H1 (cell line): ENCODE results near the gene LRP1. TPM values are rescaled to one million over a fixed set of nuclear protein-coding genes. Genes with fewer than 3 reads are reported as not detected.

Source experiments
- RAD21 ChIP-seq, 2 experiments: IDR thresholded peaks in 1 of 2; conservative IDR thresholded peaks in 1 of 2; 2 replicates each; pipeline ENCODE4 v1.6.1; 2011; ENCODE audit warnings: low read depth in 2 of 2, low read length in 2 of 2, improper control_type of control experiment in 1 of 2, inconsistent platforms in 1 of 2, mild to moderate bottlenecking in 1 of 2, moderate library complexity in 1 of 2
- SIX5 ChIP-seq: IDR thresholded peaks from 2 replicates; pipeline ENCODE4 v1.6.1; 2011; ENCODE audit warnings: mild to moderate bottlenecking, low read depth, low read length
- SP1 ChIP-seq: IDR thresholded peaks from 2 replicates; pipeline ENCODE4 v1.6.1; 2011; ENCODE audit warnings: low read depth, low read length
- SP4 ChIP-seq: IDR thresholded peaks from 2 replicates; pipeline ENCODE4 v1.6.1; 2012; ENCODE audit warnings: low read length, inconsistent platforms
- SUZ12 ChIP-seq: fragments of 200-600 bp; sonication (generic); IDR thresholded peaks from 2 replicates; pipeline ENCODE4 v1.6.1; 2012; ENCODE audit warnings: mild to moderate bottlenecking, inconsistent platforms, low read length, moderate library complexity, mixed read lengths
- TCF12 ChIP-seq: IDR thresholded peaks from 2 replicates; pipeline ENCODE4 v1.6.1; 2011; ENCODE audit warnings: low read depth, mild to moderate bottlenecking, low read length
- polyA plus RNA-seq, 7 experiments: library from polyadenylated mRNA; depleted of rRNA in 3 of 7; stranded (reverse) in 5 of 7; unstranded in 2 of 7; fragments of >200 nt in 5 of 7; fragments of 200-250 nt in 2 of 7; gene quantifications; 1 replicate in 5 of 7; 2 replicates in 1 of 7; 4 replicates in 1 of 7; pipeline versions ENCODE4 v1.2.1 to v1.2.3, GENCODE V29; 2011 to 2013; ENCODE audit warnings: missing spikeins in 2 of 7, mixed read lengths in 2 of 7
- total RNA-seq: library from RNA; stranded (reverse); fragmentation: NEBNext Ultra II Directional; extraction: Animal tissue kit (Norgen Biotek cat#: 25700); gene quantifications from 2 replicates; pipeline ENCODE4 v1.2.1, GENCODE V29; 2021

LRP1 gene
- total and polyA plus RNA-seq, 2 of the 8 experiments (the other 6 are each of a cell fraction or from before 2014, with no cell fraction given) = 35.3 to 92.5 TPM

- TF ChIP-seq RAD21 (IDR thresholded peaks at IDR 0.05 in 1 of 2, conservative IDR thresholded peaks at IDR 0.05 in 1 of 2; ENCODE audit: low read depth in 2 of 2, low read length in 2 of 2) = no peak
- no peak for TF ChIP-seq TCF12
- no peak for TF ChIP-seq SP1
- TF ChIP-seq SP4 = no peak
- no peak for TF ChIP-seq SUZ12
- no peak for TF ChIP-seq SIX5
- TF ChIP-seq, all 59 proteins: peak for 0
Measured at GRCh38 chr12:57250541-57250940, 122.3 kb downstream of the LRP1 start (continued).
